PC-9 (cell line): ENCODE measurements around the gene ARR3. TPM values are rescaled to one million over a fixed set of nuclear protein-coding genes. Genes with fewer than 3 reads are reported as not detected.
"Not testable (repeated sequence)": the region's sequence is repeated elsewhere in the genome, so short reads cannot be mapped to it uniquely, and the experiment has no call there.

Source experiments
- BruUV-seq: library from RNA; stranded (reverse); fragments of 400-500 nt; replicated peaks from 2 replicates; lab custom pipeline; 2021; lab: Mats Ljungman, UMichigan
- CTCF ChIA-PET: fragments of 300-600 bp; sonication (Branson Sonifier 250); formaldehyde crosslinking; loops from one replicate; lab custom pipeline; 2022; ENCODE audit warnings: antibody characterized with exemption; lab: Charles Lee
- POLR2A ChIA-PET: fragments of 300-600 bp; sonication (Branson Sonifier 250); formaldehyde crosslinking; loops from one replicate; lab custom pipeline; 2022; ENCODE audit warnings: antibody characterized with exemption; ENCODE audit not compliant: unreplicated experiment; lab: Charles Lee
- DNase-seq, 2 experiments: peaks; one replicate each; pipeline versions ENCODE4 v3.0.0 to v3.0.0-alpha.2; 2015 to 2022; ENCODE audit warnings: mixed read lengths in 1 of 2
- H2AFZ ChIP-seq: fragments of 200-600 bp; sonication (generic); 2 replicates; pipeline ENCODE4 v1.8.1; 2017; ENCODE audit warnings: antibody characterized with exemption
- H3F3A ChIP-seq: fragments of 200-600 bp; sonication (generic); 2 replicates; pipeline ENCODE4 v1.8.1; 2017; ENCODE audit warnings: antibody characterized with exemption, mild to moderate bottlenecking, low read depth; ENCODE audit not compliant: insufficient read depth
- H3K27ac ChIP-seq: fragments of 200-600 bp; sonication (generic); 2 replicates; pipeline ENCODE4 v1.6.1; 2016; ENCODE audit warnings: mixed run types
- H3K27me3 ChIP-seq: fragments of 200-600 bp; sonication (generic); 2 replicates; pipeline ENCODE4 v1.6.1; 2016; ENCODE audit warnings: low read depth, mixed run types; ENCODE audit not compliant: insufficient read depth
- H3K36me3 ChIP-seq: fragments of 200-600 bp; sonication (generic); 2 replicates; pipeline ENCODE4 v1.6.1; 2016; ENCODE audit warnings: low read depth, mixed run types
- H3K4me1 ChIP-seq: fragments of 200-600 bp; sonication (generic); replicated peaks from 2 replicates; pipeline ENCODE4 v1.6.1; 2016; ENCODE audit warnings: mixed run types; ENCODE audit not compliant: insufficient read depth
- H3K4me2 ChIP-seq: fragments of 200-600 bp; sonication (generic); 2 replicates; pipeline ENCODE4 v1.6.1; 2017; ENCODE audit warnings: mixed run types
- H3K4me3 ChIP-seq: fragments of 200-600 bp; sonication (generic); 2 replicates; pipeline ENCODE4 v1.6.1; 2016; ENCODE audit warnings: mixed run types
- H3K79me2 ChIP-seq: fragments of 200-600 bp; sonication (generic); 2 replicates; pipeline ENCODE4 v1.6.1; 2017; ENCODE audit warnings: low read depth, mixed run types
- H3K9me2 ChIP-seq: fragments of 200-600 bp; sonication (generic); 2 replicates; pipeline ENCODE4 v1.8.1; 2017; ENCODE audit warnings: mild to moderate bottlenecking; ENCODE audit not compliant: insufficient read depth
- H3K9me3 ChIP-seq: fragments of 200-600 bp; sonication (generic); 2 replicates; pipeline ENCODE4 v1.8.1; 2016; ENCODE audit warnings: low read depth; ENCODE audit not compliant: insufficient read depth
- H4K20me1 ChIP-seq: fragments of 200-600 bp; sonication (generic); 2 replicates; pipeline ENCODE4 v1.8.1; 2017; ENCODE audit not compliant: insufficient read depth
- CTCF ChIP-seq: fragments of 200-600 bp; sonication (generic); conservative IDR thresholded peaks from 2 replicates; pipeline ENCODE4 v1.6.1; 2017; ENCODE audit warnings: mixed run types, antibody characterized with exemption, mild to moderate bottlenecking, moderate library complexity
- EZH2 ChIP-seq: fragments of 200-600 bp; sonication (generic); IDR thresholded peaks from 2 replicates; pipeline ENCODE4 v1.8.0; 2017; ENCODE audit warnings: antibody characterized with exemption, low read depth
- intact Hi-C: fragments of 100-400 bp; cut with micrococcal nuclease; formaldehyde crosslinking; loops from one replicate; pipeline ENCODE4 v1.10.0; 2022; ENCODE audit not compliant: unreplicated experiment
- total RNA-seq: library from RNA; stranded (reverse); gene quantifications from 2 replicates; pipeline ENCODE4 v1.2.3, GENCODE V29; 2021

The ARR3 gene
- total RNA-seq, 1 experiment from 2014 or later, result not detected

- no peak for TF ChIP-seq EZH2
- TF ChIP-seq CTCF, result no peak
- ChIA-PET POLR2A (no interaction called here), CTCF (no interaction called here)
- no peaks in the 10 kb centered on the region for H3K27me3 ChIP-seq
- no peak overlapping the region for H3K4me2 ChIP-seq
- H2AFZ ChIP-seq, result no peak overlapping the region
- no peaks in the 10 kb centered on the region for H3K4me1 ChIP-seq
- DNase-seq, result no peak
- no peaks in the 10 kb centered on the region for H3K9me3 ChIP-seq
- no TSS peak for BruUV-seq
- H3F3A ChIP-seq, result no peaks in the 10 kb centered on the region
- intact Hi-C loops, result no loop called here
- H3K79me2 ChIP-seq, result no peaks in the 10 kb centered on the region
- H3K27ac ChIP-seq, result no peak overlapping the region
- no peaks in the 10 kb centered on the region for H3K36me3 ChIP-seq
- no peaks in the 10 kb centered on the region for H4K20me1 ChIP-seq
- H3K9me2 ChIP-seq, result no peaks in the 10 kb centered on the region
- no peak overlapping the region for H3K4me3 ChIP-seq
Observed at GRCh38 chrX:70240751-70241150, 27.4 kb upstream of the ARR3 start.

- TF ChIP-seq CTCF, result no peak
- no peak for TF ChIP-seq EZH2
- H3K27me3 ChIP-seq, result no peaks in the 10 kb centered on the region
- H3K36me3 ChIP-seq, result no peaks in the 10 kb centered on the region
- no peak overlapping the region for H3K27ac ChIP-seq
- no peak for DNase-seq
- ChIA-PET CTCF (no interaction called here), POLR2A (no interaction called here)
- intact Hi-C loops, result no loop called here
- no peaks in the 10 kb centered on the region for H3K9me3 ChIP-seq
- no peaks in the 10 kb centered on the region for H4K20me1 ChIP-seq
- no peak overlapping the region for H2AFZ ChIP-seq
- no peaks in the 10 kb centered on the region for H3K4me1 ChIP-seq
- no peak overlapping the region for H3K4me3 ChIP-seq
- H3F3A ChIP-seq, result no peaks in the 10 kb centered on the region
- BruUV-seq, result no TSS peak
- no peaks in the 10 kb centered on the region for H3K79me2 ChIP-seq
- no peaks in the 10 kb centered on the region for H3K9me2 ChIP-seq
- no peak overlapping the region for H3K4me2 ChIP-seq
Observed at GRCh38 chrX:70241501-70241900, 26.6 kb upstream of the ARR3 start.

GRCh38 chrX:70243601-70244000, 24.5 kb upstream of the ARR3 start:
- H3F3A ChIP-seq, H3K36me3 ChIP-seq, H4K20me1 ChIP-seq, H3K4me2 ChIP-seq, intact Hi-C loops, POLR2A ChIA-PET, H2AFZ ChIP-seq, DNase-seq, H3K4me3 ChIP-seq, H3K9me2 ChIP-seq, CTCF ChIA-PET, H3K9me3 ChIP-seq, BruUV-seq, H3K4me1 ChIP-seq, H3K27ac ChIP-seq, H3K79me2 ChIP-seq, H3K27me3 ChIP-seq: not testable (repeated sequence)

GRCh38 chrX:70244881-70245280, 23.3 kb upstream of the ARR3 start:
- DNase-seq, result no peak
- BruUV-seq, result no TSS peak
- Histone ChIP-seq H3K79me2 (no peaks in the 10 kb centered on the region), H3K4me1 (no peaks in the 10 kb centered on the region), H4K20me1 (no peaks in the 10 kb centered on the region), H3K27me3 (no peaks in the 10 kb centered on the region), H3K9me2 (no peaks in the 10 kb centered on the region), H3K36me3 (no peaks in the 10 kb centered on the region), H3K4me3 (no peak overlapping the region), H3K27ac (no peak overlapping the region), H3K9me3 (no peaks in the 10 kb centered on the region), H3F3A (no peaks in the 10 kb centered on the region), H2AFZ (no peak overlapping the region), H3K4me2 (no peak overlapping the region)
- ChIA-PET POLR2A (no interaction called here), CTCF (no interaction called here)
- intact Hi-C loops, result no loop called here
- TF ChIP-seq EZH2, result no peak
- TF ChIP-seq CTCF, result no peak
